ENCODE measurements around the gene ITGA7.

ITGA7 gene

GRCh38 chr12:55651299-55651683, 56.4 kb downstream of the ITGA7 start:
- TF ChIP-seq TAF1 (IDR thresholded peaks at IDR 0.05; ENCODE audit: low read depth) (no peak), TCF12 (IDR thresholded peaks at IDR 0.05; ENCODE audit: low read depth) (no peak)

- no peak for TF ChIP-seq USF1 (IDR thresholded peaks at IDR 0.05)
- no peak for TF ChIP-seq YY1 (IDR thresholded peaks at IDR 0.05; ENCODE audit: low read depth)
- no peak for TF ChIP-seq TCF12 (IDR thresholded peaks at IDR 0.05; ENCODE audit: low read depth)
- no peak for TF ChIP-seq RAD21 (IDR thresholded peaks at IDR 0.05; ENCODE audit: low read depth)
- no peak for TF ChIP-seq MAX (IDR thresholded peaks at IDR 0.05)
- no peak for TF ChIP-seq NFIC (IDR thresholded peaks at IDR 0.05)
- no peak for TF ChIP-seq CEBPB (IDR thresholded peaks at IDR 0.05)
- no peak for TF ChIP-seq EGR1 (IDR thresholded peaks at IDR 0.05)
- TF ChIP-seq TAF1 (IDR thresholded peaks at IDR 0.05; ENCODE audit: low read depth) = no peak
- TF ChIP-seq CREB1 (IDR thresholded peaks at IDR 0.05; ENCODE audit: low read depth) = no peak
- TF ChIP-seq REST (IDR thresholded peaks at IDR 0.05; ENCODE audit: low read depth) = no peak
- TF ChIP-seq EP300 (IDR thresholded peaks at IDR 0.05; ENCODE audit: borderline replicate concordance) = no peak
- no peak for TF ChIP-seq TEAD4 (IDR thresholded peaks at IDR 0.05)
- TF ChIP-seq FOXM1 (IDR thresholded peaks at IDR 0.05; ENCODE audit: borderline replicate concordance, low read depth) = no peak
Measured at GRCh38 chr12:55647027-55647426, 60.7 kb downstream of the ITGA7 start.

- TF ChIP-seq REST (IDR thresholded peaks at IDR 0.05; ENCODE audit: low read depth) = no peak
Measured at GRCh38 chr12:55644591-55644990, 63.1 kb downstream of the ITGA7 start.

GRCh38 chr12:55642669-55643068, 65.0 kb downstream of the ITGA7 start:
- TF ChIP-seq TAF1 (IDR thresholded peaks at IDR 0.05; ENCODE audit: low read depth) (no peak), FOXM1 (IDR thresholded peaks at IDR 0.05; ENCODE audit: borderline replicate concordance, low read depth) (no peak), EP300 (IDR thresholded peaks at IDR 0.05; ENCODE audit: borderline replicate concordance) (no peak), CEBPB (IDR thresholded peaks at IDR 0.05) (no peak), RAD21 (IDR thresholded peaks at IDR 0.05; ENCODE audit: low read depth) (no peak), CREB1 (IDR thresholded peaks at IDR 0.05; ENCODE audit: low read depth) (no peak), MAX (IDR thresholded peaks at IDR 0.05) (no peak), REST (IDR thresholded peaks at IDR 0.05; ENCODE audit: low read depth) (no peak), NFIC (IDR thresholded peaks at IDR 0.05) (no peak), TEAD4 (IDR thresholded peaks at IDR 0.05) (no peak), ZBTB7A (IDR thresholded peaks at IDR 0.05; ENCODE audit: low read depth) (no peak), EGR1 (IDR thresholded peaks at IDR 0.05) (no peak), USF1 (IDR thresholded peaks at IDR 0.05) (no peak), TCF12 (IDR thresholded peaks at IDR 0.05; ENCODE audit: low read depth) (no peak), YY1 (IDR thresholded peaks at IDR 0.05; ENCODE audit: low read depth) (no peak)

GRCh38 chr12:55642267-55642666, 65.4 kb downstream of the ITGA7 start:
- no peak for TF ChIP-seq MAX (IDR thresholded peaks at IDR 0.05)
- TF ChIP-seq TAF1 (IDR thresholded peaks at IDR 0.05; ENCODE audit: low read depth) = no peak
- TF ChIP-seq CEBPB (IDR thresholded peaks at IDR 0.05) = no peak
- no peak for TF ChIP-seq ZBTB7A (IDR thresholded peaks at IDR 0.05; ENCODE audit: low read depth)
- TF ChIP-seq RAD21 (IDR thresholded peaks at IDR 0.05; ENCODE audit: low read depth) = no peak
- TF ChIP-seq FOXM1 (IDR thresholded peaks at IDR 0.05; ENCODE audit: borderline replicate concordance, low read depth) = no peak
- TF ChIP-seq CREB1 (IDR thresholded peaks at IDR 0.05; ENCODE audit: low read depth) = no peak
- TF ChIP-seq EP300 (IDR thresholded peaks at IDR 0.05; ENCODE audit: borderline replicate concordance) = no peak
- TF ChIP-seq REST (IDR thresholded peaks at IDR 0.05; ENCODE audit: low read depth) = no peak
- TF ChIP-seq YY1 (IDR thresholded peaks at IDR 0.05; ENCODE audit: low read depth) = no peak
- TF ChIP-seq NFIC (IDR thresholded peaks at IDR 0.05) = no peak
- TF ChIP-seq TCF12 (IDR thresholded peaks at IDR 0.05; ENCODE audit: low read depth) = no peak
- TF ChIP-seq USF1 (IDR thresholded peaks at IDR 0.05) = no peak
- TF ChIP-seq TEAD4 (IDR thresholded peaks at IDR 0.05) = no peak
- TF ChIP-seq EGR1 (IDR thresholded peaks at IDR 0.05) = no peak

Measured in Ishikawa (cell line).